Activated T-helper 2 cell treated with anti-CD3 and anti-CD28 coated beads, Interferon-gamma antibody, Interleukin-2, Interleukin-4, amounts not matched to agents 10 μg/mL and 5 μg/mL and 100 μg/mL, durations not matched to agents 14 hours and 24 hours and 36 hours (primary cell): ENCODE measurements around the gene ARGLU1. TPM values are rescaled to one million over a fixed set of nuclear protein-coding genes. Genes with fewer than 3 reads are reported as not detected.
"Not testable (repeated sequence)": the region's sequence is repeated elsewhere in the genome, so short reads cannot be mapped to it uniquely, and the experiment has no call there.

Experiments
- DNase-seq: peaks from one replicate; pipeline ENCODE4 v3.0.0; 2021; ENCODE audit warnings: low spot score
- H3K27ac Mint-ChIP-seq: one replicate; pipeline ENCODE4 v1.8.0; 2021; ENCODE audit warnings: mixed read lengths
- H3K27me3 Mint-ChIP-seq: one replicate; pipeline ENCODE4 v1.8.0; 2021; ENCODE audit warnings: low read depth, mixed read lengths
- H3K36me3 Mint-ChIP-seq: one replicate; pipeline ENCODE4 v1.8.0; 2021; ENCODE audit warnings: low read depth, mixed read lengths
- H3K4me1 Mint-ChIP-seq: one replicate; pipeline ENCODE4 v1.8.0; 2021; ENCODE audit warnings: low read depth, mixed read lengths
- H3K4me3 Mint-ChIP-seq: one replicate; pipeline ENCODE4 v1.8.0; 2021; ENCODE audit warnings: low read depth, mild to moderate bottlenecking, moderate library complexity, mixed read lengths
- H3K9me3 Mint-ChIP-seq: one replicate; pipeline ENCODE4 v1.8.0; 2021; ENCODE audit warnings: mixed read lengths
- intact Hi-C: fragments of 100-400 bp; cut with micrococcal nuclease; formaldehyde crosslinking; loops from one replicate; pipeline ENCODE4 v1.15.1; 2023
- total RNA-seq: library from RNA; stranded (reverse); gene quantifications from 2 replicates; pipeline ENCODE4 v1.2.3, GENCODE V29; 2022

Gene ARGLU1
- total RNA-seq, result 90.4 and 92.7 TPM in 2 replicates

- Mint-ChIP-seq H3K9me3 (no peaks in the 10 kb centered on the region), H3K4me1 (peaks cover 44% of the 10 kb centered on the region), H3K27ac (peak within 1 kb of the TSS; percentile 87), H3K4me3 (peak within 1 kb of the TSS; percentile 93), H3K27me3 (no peaks in the 10 kb centered on the region), H3K36me3 (peaks cover 31% of the 10 kb centered on the region)
- DNase-seq, result peak; percentile 94
- intact Hi-C loops, result loop anchor here (1.0 to 5.0 kb wide), 4 partner anchors 7 to 1650 kb away; partner anchors contain the start of genes ABHD13 and LIG4
Observed at GRCh38 chr13:106567474-106568298, at the start of gene ARGLU1. ARGLU1 (minus strand) TSS chr13:106568137; CDS start chr13:106567919, 218 bp downstream.

- no peak overlapping the region for H3K4me3 Mint-ChIP-seq
Observed at GRCh38 chr13:106617561-106617960, 49.6 kb upstream of the ARGLU1 start.

GRCh38 chr13:106616729-106617128, 48.8 kb upstream of the ARGLU1 start:
- no peaks in the 10 kb centered on the region for H3K4me1 Mint-ChIP-seq
- H3K27me3 Mint-ChIP-seq, result peaks cover 13% of the 10 kb centered on the region
- intact Hi-C loops, result no loop called here
- no peaks in the 10 kb centered on the region for H3K9me3 Mint-ChIP-seq
- H3K27ac Mint-ChIP-seq, result no peak overlapping the region
- DNase-seq, result no peak
- no peaks in the 10 kb centered on the region for H3K36me3 Mint-ChIP-seq
- H3K4me3 Mint-ChIP-seq, result no peak overlapping the region

More at GRCh38 chr13:106617561-106617960, 49.6 kb upstream of the ARGLU1 start:
- Mint-ChIP-seq H3K27me3 (peaks cover 22% of the 10 kb centered on the region), H3K36me3 (no peaks in the 10 kb centered on the region), H3K9me3 (no peaks in the 10 kb centered on the region), H3K27ac (no peak overlapping the region), H3K4me1 (no peaks in the 10 kb centered on the region)
- intact Hi-C loops, result no loop called here
- DNase-seq, result no peak

- DNase-seq, result no peak
- no peak overlapping the region for H3K4me3 Mint-ChIP-seq
- H3K27me3 Mint-ChIP-seq, result peaks cover 4% of the 10 kb centered on the region
- H3K4me1 Mint-ChIP-seq, result no peaks in the 10 kb centered on the region
- H3K9me3 Mint-ChIP-seq, result no peaks in the 10 kb centered on the region
- intact Hi-C loops, result no loop called here
- H3K27ac Mint-ChIP-seq, result no peak overlapping the region
- H3K36me3 Mint-ChIP-seq, result no peaks in the 10 kb centered on the region
Observed at GRCh38 chr13:106614874-106615273, 46.9 kb upstream of the ARGLU1 start.

GRCh38 chr13:106612688-106613087, 44.8 kb upstream of the ARGLU1 start:
- Mint-ChIP-seq H3K36me3 (no peaks in the 10 kb centered on the region), H3K27me3 (no peaks in the 10 kb centered on the region), H3K4me1 (no peaks in the 10 kb centered on the region), H3K27ac (no peak overlapping the region), H3K4me3 (no peak overlapping the region), H3K9me3 (no peaks in the 10 kb centered on the region)
- no peak for DNase-seq
- intact Hi-C loops, result no loop called here

- DNase-seq, result no peak
- Mint-ChIP-seq H3K9me3 (no peaks in the 10 kb centered on the region), H3K4me3 (no peak overlapping the region), H3K4me1 (no peaks in the 10 kb centered on the region), H3K36me3 (no peaks in the 10 kb centered on the region), H3K27me3 (no peaks in the 10 kb centered on the region), H3K27ac (no peak overlapping the region)
- intact Hi-C loops, result no loop called here
Observed at GRCh38 chr13:106610486-106610885, 42.5 kb upstream of the ARGLU1 start.

- no peaks in the 10 kb centered on the region for H3K36me3 Mint-ChIP-seq
- DNase-seq, result no peak
- intact Hi-C loops, result no loop called here
- H3K27ac Mint-ChIP-seq, result no peak overlapping the region
- H3K4me1 Mint-ChIP-seq, result no peaks in the 10 kb centered on the region
- H3K27me3 Mint-ChIP-seq, result peaks cover 3% of the 10 kb centered on the region
- H3K4me3 Mint-ChIP-seq, result no peak overlapping the region
- no peaks in the 10 kb centered on the region for H3K9me3 Mint-ChIP-seq
Observed at GRCh38 chr13:106609116-106609515, 41.2 kb upstream of the ARGLU1 start.

GRCh38 chr13:106603546-106603945, 35.6 kb upstream of the ARGLU1 start:
- Mint-ChIP-seq H3K36me3 (no peaks in the 10 kb centered on the region), H3K27ac (no peak overlapping the region), H3K4me1 (peaks cover 4% of the 10 kb centered on the region), H3K4me3 (no peak overlapping the region), H3K27me3 (peaks cover 6% of the 10 kb centered on the region), H3K9me3 (no peaks in the 10 kb centered on the region)
- intact Hi-C loops, result no loop called here
- no peak for DNase-seq

- Mint-ChIP-seq H3K4me3 (no peak overlapping the region), H3K27me3 (peaks cover 6% of the 10 kb centered on the region), H3K9me3 (no peaks in the 10 kb centered on the region), H3K27ac (no peak overlapping the region), H3K4me1 (peaks cover 4% of the 10 kb centered on the region), H3K36me3 (no peaks in the 10 kb centered on the region)
- DNase-seq, result no peak
- intact Hi-C loops, result no loop called here
Observed at GRCh38 chr13:106602178-106602577, 34.2 kb upstream of the ARGLU1 start.

- H3K9me3 Mint-ChIP-seq, result no peaks in the 10 kb centered on the region
- H3K4me3 Mint-ChIP-seq, result no peak overlapping the region
- H3K27ac Mint-ChIP-seq, result no peak overlapping the region
- intact Hi-C loops, result no loop called here
- H3K36me3 Mint-ChIP-seq, result no peaks in the 10 kb centered on the region
- H3K4me1 Mint-ChIP-seq, result peaks cover 4% of the 10 kb centered on the region
- DNase-seq, result no peak
- peaks cover 6% of the 10 kb centered on the region for H3K27me3 Mint-ChIP-seq
Observed at GRCh38 chr13:106601489-106601888, 33.6 kb upstream of the ARGLU1 start.

GRCh38 chr13:106600798-106601135, 32.8 kb upstream of the ARGLU1 start:
- H3K4me3 Mint-ChIP-seq, H3K4me1 Mint-ChIP-seq, DNase-seq, intact Hi-C loops, H3K27ac Mint-ChIP-seq, H3K9me3 Mint-ChIP-seq, H3K27me3 Mint-ChIP-seq, H3K36me3 Mint-ChIP-seq: not testable (repeated sequence)

GRCh38 chr13:106599875-106600797, 32.2 kb upstream of the ARGLU1 start:
- Mint-ChIP-seq H3K27ac (no peak overlapping the region), H3K9me3 (no peaks in the 10 kb centered on the region), H3K36me3 (no peaks in the 10 kb centered on the region), H3K27me3 (peaks cover 6% of the 10 kb centered on the region), H3K4me1 (peaks cover 4% of the 10 kb centered on the region), H3K4me3 (no peak overlapping the region)
- no peak for DNase-seq
- intact Hi-C loops, result no loop called here
